GM21786 (cell line): Measurements from ENCODE around the gene CCNG1.
A peak's percentile ranks its signal among the peaks of the same experiment; 100 is the strongest.
"Not testable (repeated sequence)": the region's sequence is repeated elsewhere in the genome, so short reads cannot be mapped to it uniquely, and the experiment has no call there.

ENCODE experiments used
- ATAC-seq: cut with Tn5 transposase; IDR thresholded peaks from one replicate; pipeline ENCODE4 v1.9.1; 2021; ENCODE audit not compliant: unreplicated experiment

CCNG1 gene

GRCh38 chr5:163437309-163438182 lies at the start of gene CCNG1:
CCNG1 (plus strand) TSS chr5:163437595; CDS start chr5:163439257, 1,662 bp downstream.
- peak; percentile 95 for ATAC-seq

- no peak for ATAC-seq
Observed at GRCh38 chr5:163395792-163396191, 41.6 kb upstream of the CCNG1 start.

- ATAC-seq, result not testable (repeated sequence)
Observed at GRCh38 chr5:163396818-163397340, 40.5 kb upstream of the CCNG1 start.

- ATAC-seq, result no peak
Observed at GRCh38 chr5:163397354-163397753, 40.0 kb upstream of the CCNG1 start.

- no peak for ATAC-seq
Observed at GRCh38 chr5:163399923-163400322, 37.5 kb upstream of the CCNG1 start.

GRCh38 chr5:163401271-163401670 lies 36.1 kb upstream of the CCNG1 start:
- ATAC-seq, result no peak

- ATAC-seq, result no peak
Observed at GRCh38 chr5:163402007-163402406, 35.4 kb upstream of the CCNG1 start.

GRCh38 chr5:163404364-163405173 lies 32.8 kb upstream of the CCNG1 start:
- no peak for ATAC-seq

- ATAC-seq, result peak; percentile 75
Observed at GRCh38 chr5:163407034-163407655, 30.2 kb upstream of the CCNG1 start.

GRCh38 chr5:163408311-163408923 lies 29.0 kb upstream of the CCNG1 start:
- ATAC-seq, result peak; percentile 68

- ATAC-seq, result no peak
Observed at GRCh38 chr5:163409384-163409783, 28.0 kb upstream of the CCNG1 start.

- peak; percentile 31 for ATAC-seq
Observed at GRCh38 chr5:163410505-163410904, 26.9 kb upstream of the CCNG1 start.

- ATAC-seq, result not testable (repeated sequence)
Observed at GRCh38 chr5:163415673-163416072, 21.7 kb upstream of the CCNG1 start.

- no peak for ATAC-seq
Observed at GRCh38 chr5:163424836-163425235, 12.6 kb upstream of the CCNG1 start.

- not testable (repeated sequence) for ATAC-seq
Observed at GRCh38 chr5:163426128-163426527, 11.3 kb upstream of the CCNG1 start.

- no peak for ATAC-seq
Observed at GRCh38 chr5:163432544-163432943, 4.9 kb upstream of the CCNG1 start.

GRCh38 chr5:163433271-163433670 lies 4.1 kb upstream of the CCNG1 start:
- no peak for ATAC-seq

- no peak for ATAC-seq
Observed at GRCh38 chr5:163434401-163434866, 3.0 kb upstream of the CCNG1 start.

- ATAC-seq, result no peak
Observed at GRCh38 chr5:163436515-163436914, 880 bp upstream of the CCNG1 start.

- ATAC-seq, result no peak
Observed at GRCh38 chr5:163437011-163437308, 435 bp upstream of the CCNG1 start.

- ATAC-seq, result peak; percentile 13
Observed at GRCh38 chr5:163439092-163439425, 1.7 kb downstream of the CCNG1 start.
